Activated CD8-positive, alpha-beta memory T cell treated with anti-CD3 and anti-CD28 coated beads for 24 hours (primary cell): ENCODE data around the gene POLR2L.

Source experiments
- DNase-seq: peaks from one replicate; pipeline ENCODE4 v3.0.0-alpha.2; 2020

POLR2L gene

DNA sequence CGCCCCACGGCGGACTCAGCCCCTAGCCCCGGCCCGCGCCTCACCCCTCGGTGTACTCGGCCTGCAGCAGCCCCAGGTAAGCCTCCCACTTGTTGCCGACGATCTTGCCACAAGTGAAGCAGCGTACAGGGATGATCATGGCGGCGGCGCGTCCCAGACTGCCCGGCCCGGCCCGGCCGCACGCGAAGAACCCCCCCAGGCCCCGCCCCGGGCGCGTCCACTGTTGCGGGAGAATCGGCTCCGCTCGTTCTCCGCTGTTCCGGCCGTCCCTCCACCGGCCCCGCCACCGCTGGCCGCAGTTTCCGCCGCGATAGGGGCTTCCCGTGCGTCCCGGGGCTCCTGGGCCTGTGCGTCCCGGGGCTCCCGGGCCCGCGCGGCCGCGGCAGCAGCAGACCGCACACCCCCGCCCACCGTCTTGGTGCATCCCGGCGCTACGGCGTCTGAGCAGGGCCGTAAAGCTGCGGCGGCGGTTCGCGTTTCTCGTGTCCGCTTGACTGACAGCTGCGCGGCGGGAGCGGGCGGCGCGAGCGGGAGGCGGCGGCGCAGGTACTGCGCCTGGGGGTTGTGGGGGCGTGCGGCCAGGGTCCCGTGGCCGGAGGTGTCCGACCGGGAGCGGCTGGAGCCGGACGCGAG is at the start of gene POLR2L, which contains the start of gene TSPAN4:
Gene POLR2L (minus strand): TSS at position 160 of the 633 bp plus-strand sequence. CDS start 21 bp downstream, at position 139.
Gene TSPAN4 (plus strand): TSS at position 483 of the 633 bp plus-strand sequence. CDS start 7,453 bp downstream, outside the sequence.
- peak; percentile 96 for DNase-seq

DNA sequence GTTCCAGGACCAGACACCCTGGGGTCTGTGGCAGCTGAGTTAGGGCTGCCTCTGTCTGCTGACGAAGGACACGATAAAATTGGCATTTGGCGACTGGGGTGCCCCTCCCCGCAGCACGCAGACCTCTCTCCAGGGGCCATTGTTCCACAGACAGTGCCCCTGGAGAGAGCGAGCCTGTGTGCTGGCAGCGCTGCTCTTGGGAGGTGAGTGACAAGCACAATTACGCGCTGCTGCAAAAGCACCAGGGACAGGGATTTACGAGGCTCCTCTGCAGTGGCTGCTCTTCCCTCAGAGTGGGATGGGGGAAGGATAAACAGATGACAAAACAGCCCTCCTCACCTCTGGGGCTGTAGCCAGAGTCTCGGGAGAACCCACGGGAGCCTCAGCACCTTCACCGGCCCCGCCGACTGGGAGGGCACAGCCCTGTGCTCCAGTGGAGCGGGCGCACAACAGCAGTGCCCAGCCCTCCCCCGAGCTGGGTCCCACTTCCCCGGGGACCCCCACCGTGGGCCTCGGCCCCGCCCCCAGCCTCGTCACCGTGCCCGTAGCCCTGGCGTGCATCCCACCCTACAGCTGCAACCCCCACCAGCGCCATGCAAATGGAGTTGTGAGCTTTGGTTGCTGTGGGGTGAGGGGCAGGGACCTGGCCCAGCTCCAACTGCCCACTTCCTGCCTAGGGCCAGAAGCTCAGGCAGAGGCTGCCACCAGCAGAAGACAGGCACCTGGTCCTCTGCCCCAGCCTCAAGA is 48.6 kb upstream of the POLR2L start:
- DNase-seq = no peak

- DNase-seq = no peak
Measured at GRCh38 chr11:889687-890475, 47.6 kb upstream of the POLR2L start.

DNA sequence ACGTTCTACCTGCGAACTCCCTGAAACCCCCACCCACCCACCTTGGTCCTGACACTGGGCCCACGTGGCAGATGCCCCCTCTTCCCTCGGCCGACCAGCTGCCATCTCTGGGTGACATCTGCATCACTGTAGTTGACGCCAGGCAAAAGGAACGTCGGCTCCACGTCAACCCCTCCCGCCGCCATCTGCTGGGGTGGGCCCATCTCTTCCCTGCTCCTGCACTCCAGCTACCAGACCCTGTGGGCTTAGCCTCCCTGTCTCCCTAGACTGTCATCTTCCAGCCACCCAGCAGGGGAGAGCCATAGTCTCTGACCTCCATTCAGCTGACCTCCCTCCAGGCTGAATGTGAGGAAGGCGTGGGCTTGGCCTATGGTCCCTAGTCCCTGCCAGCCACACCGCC is 46.9 kb upstream of the POLR2L start:
- no peak for DNase-seq

- DNase-seq = no peak
Measured at GRCh38 chr11:888310-889212, 46.2 kb upstream of the POLR2L start.

DNA sequence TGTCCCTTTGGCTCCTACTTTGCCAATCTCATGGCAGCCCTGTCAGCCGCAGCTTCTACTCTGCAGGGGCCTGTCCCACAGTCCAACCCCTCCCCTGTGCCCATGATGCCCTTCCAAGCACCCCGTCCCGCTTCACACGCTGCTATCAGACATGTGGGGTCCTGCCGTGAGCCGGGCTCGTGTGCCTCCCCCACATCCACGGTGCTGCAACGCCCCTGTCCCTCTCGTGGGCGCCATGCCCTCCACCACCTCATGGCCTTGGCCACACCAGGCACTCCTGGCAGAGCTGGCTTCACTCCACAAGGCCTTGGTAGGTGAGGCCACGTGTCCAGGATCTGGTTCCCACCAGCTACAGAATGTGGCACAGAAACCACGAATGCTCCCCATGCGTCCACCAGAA is 45.3 kb upstream of the POLR2L start:
- no peak for DNase-seq

- no peak for DNase-seq
Measured at GRCh38 chr11:886568-886967, 44.2 kb upstream of the POLR2L start.

- no peak for DNase-seq
Measured at GRCh38 chr11:884578-885070, 42.3 kb upstream of the POLR2L start.

DNA sequence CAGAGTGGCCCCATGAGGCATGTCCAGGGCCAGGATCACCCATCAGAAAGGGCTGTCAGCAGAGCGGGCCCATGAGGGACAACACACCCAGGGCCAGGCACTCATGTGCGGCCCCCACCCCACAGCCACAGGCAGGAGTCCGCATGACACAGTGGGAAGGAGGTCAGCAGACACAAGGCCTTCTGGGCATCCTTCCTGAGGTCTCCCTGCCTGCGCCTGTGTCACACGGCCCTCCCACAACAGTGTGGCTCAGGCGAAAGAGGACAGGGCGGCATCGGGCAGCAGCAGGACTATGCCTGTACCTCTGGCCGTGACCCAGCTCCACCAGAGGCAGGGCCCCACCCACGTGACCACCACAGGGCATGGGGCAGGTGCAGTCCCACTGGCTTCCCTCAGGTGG is 41.2 kb upstream of the POLR2L start:
- no peak for DNase-seq

DNA sequence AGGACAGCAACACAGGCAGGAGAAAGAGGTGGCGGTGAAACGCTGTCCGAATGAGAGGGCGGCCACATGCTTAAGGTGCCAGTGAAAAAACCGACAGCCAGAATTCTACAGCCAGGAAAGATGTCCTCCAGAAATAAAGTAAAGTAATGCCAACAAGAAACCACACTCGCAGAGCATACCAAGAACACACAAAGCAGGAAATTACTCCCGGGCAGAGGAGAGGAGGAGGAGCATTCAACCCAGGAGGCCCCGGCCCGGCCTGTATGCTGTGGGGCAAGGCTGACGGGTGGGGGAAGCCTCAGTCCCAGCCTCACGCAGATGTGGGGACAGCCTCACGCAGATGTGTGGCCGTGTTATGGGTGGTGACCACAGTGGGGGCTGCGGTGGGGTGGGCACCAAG is 40.3 kb upstream of the POLR2L start:
- DNase-seq = no peak

DNA sequence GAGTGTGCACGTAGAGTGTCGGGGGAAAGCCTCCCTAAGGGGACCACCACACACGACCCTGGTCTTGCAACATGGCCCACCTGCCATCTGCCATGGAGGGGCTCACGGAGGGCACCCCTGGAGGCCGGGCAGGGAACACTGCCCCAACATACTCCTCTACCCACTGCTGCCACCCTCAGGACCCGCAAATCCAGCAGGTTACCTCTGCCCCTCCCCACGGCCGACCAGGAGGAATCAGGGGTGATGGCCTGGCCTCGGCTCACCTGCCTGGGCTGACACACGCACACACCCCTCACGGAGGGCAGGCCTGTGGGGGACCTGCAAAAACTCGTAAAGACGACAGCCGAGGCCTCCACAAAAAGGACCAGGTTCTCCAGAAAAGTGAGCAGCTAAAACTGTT is 38.1 kb upstream of the POLR2L start:
- no peak for DNase-seq

- no peak for DNase-seq
Measured at GRCh38 chr11:877565-877964, 35.2 kb upstream of the POLR2L start.

- DNase-seq = no peak
Measured at GRCh38 chr11:876545-876944, 34.2 kb upstream of the POLR2L start.

DNA sequence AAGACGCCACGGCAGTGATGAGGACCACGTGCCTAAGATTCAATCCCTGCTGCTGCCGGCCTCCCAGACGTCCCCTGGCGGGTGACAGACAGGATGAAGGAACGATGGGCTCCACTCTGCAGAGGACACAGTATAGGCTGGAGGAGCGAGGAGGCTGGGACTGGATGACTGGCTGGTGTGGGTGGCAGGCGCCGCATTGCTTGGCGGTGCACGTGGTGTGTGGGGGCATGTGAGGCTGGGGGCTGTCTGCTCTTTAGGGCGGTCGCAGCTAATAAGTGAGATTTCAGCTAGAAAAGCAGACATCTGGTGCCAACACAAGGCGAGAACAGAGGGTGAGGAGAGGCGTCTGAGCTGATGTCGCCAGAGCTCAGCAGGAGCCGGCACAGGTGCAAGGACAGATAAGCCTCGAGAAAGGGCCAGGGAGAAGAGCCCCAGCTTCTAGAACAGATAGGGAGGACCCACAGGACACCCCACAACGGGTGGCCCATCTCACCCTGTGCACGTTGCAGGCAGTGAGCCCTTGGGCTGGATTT is 33.5 kb upstream of the POLR2L start:
- DNase-seq = no peak

DNA sequence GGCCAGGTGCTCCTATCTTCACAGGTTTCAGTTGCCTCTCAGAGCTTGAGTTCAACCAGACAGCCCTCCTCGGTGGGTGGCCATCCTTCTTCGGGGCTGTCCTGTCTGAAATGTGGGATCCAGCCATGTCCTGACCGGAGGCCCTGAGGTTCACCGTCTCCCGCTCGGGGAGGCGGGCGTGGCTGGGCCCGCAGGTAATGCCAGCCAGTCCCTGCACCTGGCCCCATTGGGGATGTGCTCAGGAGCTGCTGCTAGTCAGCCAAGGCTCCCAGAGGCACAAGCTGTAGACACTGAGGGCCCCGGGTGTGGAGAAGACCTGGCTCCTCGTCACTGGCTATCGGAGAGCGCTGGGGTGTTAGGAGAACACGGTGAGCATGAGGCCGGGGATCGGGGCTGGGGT is 32.9 kb upstream of the POLR2L start:
- no peak for DNase-seq

DNA sequence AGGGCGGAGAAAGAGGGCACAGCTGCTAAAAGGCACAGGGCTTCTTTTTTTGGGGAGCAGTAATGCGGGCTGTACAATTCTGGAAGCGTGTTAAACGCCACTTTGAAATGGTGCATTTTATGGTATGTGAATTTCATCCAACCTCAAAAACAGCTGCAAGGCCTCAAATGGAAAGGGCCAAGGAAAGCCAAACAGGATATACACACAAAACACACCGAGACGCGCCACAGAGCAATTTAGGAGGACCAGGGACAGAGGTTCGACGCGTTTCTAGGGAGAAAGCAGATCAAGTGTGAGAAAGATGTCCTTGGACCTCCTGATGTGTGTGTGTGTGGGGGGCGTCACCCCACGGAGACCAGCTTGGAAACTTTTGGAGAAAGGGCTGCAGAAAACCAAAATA is 31.4 kb upstream of the POLR2L start:
- no peak for DNase-seq

- DNase-seq = no peak
Measured at GRCh38 chr11:872799-873198, 30.5 kb upstream of the POLR2L start.

GRCh38 chr11:871472-871871 is 29.1 kb upstream of the POLR2L start:
- no peak for DNase-seq

DNA sequence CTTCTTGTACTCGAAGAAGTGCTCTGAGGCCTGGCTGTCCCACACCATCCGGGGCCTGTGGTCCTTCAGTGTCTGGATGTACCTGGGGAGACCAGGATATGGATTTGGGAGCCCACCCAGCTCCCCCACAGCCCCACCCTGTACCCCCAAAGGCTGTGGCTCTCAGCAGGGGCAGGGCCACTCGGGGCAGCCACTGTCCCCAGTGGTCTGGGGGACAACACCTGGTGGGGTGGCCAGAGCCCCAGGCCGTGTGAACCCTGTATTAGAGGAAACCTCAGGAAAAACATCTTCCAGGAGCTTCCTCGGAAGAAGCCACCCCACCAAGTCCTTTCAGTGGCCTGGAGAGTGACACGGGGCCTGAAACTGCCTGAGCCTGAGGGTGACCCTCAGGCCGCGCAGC is 28.1 kb upstream of the POLR2L start:
- DNase-seq = no peak

DNA sequence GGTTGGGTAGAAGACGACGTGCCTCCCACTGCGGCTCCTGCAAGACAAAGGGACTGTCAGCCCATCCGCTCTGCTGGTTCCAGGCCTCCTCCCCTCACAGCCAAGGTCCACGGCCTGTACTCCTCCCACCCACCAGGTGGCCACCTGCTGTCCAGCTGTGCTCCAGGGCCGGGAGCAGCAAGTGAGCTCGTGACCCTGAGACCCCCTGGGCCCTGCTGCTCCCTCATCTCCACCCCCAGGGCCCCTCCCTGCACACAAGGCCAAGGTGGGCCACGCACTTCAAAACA is 27.7 kb upstream of the POLR2L start:
- no peak for DNase-seq

GRCh38 chr11:869399-870126 is 27.2 kb upstream of the POLR2L start:
- DNase-seq = no peak

DNA sequence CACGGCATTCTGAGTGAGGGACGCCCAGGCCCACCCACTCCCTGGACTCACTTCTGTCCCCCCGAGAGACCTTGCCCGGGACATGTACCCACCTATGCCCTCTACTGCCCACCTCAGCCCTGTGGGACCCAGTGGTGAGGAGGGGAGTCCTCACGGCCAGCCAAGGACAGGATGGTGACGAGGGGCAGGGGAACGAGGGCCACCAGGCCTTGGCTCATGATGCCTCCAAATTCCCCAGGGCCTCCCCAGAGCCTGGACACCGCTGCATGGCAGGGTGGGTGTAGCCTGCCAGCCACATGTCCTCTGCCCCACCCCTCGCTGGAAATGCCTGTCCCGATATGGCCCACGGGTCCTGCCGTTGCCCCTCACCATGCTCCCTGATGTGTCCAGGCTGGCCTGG is 26.5 kb upstream of the POLR2L start:
- no peak for DNase-seq
